HG03039 (cell line): ENCODE measurements around the gene CHD6.

Source experiments
- ATAC-seq: cut with Tn5 transposase; IDR thresholded peaks from one replicate; pipeline ENCODE4 v1.9.1; 2021; ENCODE audit warnings: mild to moderate bottlenecking, moderate library complexity; ENCODE audit not compliant: unreplicated experiment

The CHD6 gene

GRCh38 chr20:41617902-41618806 lies at the start of gene CHD6:
Gene CHD6, minus strand, starts transcription at chr20:41618377. Its CDS starts 67,040 bp downstream, at chr20:41551337.
- ATAC-seq = peak; percentile 96

GRCh38 chr20:41664584-41664983 lies 46.4 kb upstream of the CHD6 start:
- ATAC-seq = no peak

GRCh38 chr20:41657655-41658054 lies 39.5 kb upstream of the CHD6 start:
- ATAC-seq = no peak

- ATAC-seq = no peak
These were observed 37.9 kb upstream of the CHD6 start for GRCh38 chr20:41655962-41656618.

- ATAC-seq = no peak
These were observed 36.7 kb upstream of the CHD6 start for GRCh38 chr20:41654884-41655283.

- ATAC-seq = no peak
These were observed 36.1 kb upstream of the CHD6 start for GRCh38 chr20:41654292-41654691.

- ATAC-seq = no peak
These were observed 32.2 kb upstream of the CHD6 start for GRCh38 chr20:41650231-41650948.

- no peak for ATAC-seq
These were observed 31.3 kb upstream of the CHD6 start for GRCh38 chr20:41649489-41649888.

- no peak for ATAC-seq
These were observed 27.2 kb upstream of the CHD6 start for GRCh38 chr20:41645372-41645771.

GRCh38 chr20:41643504-41643938 lies 25.3 kb upstream of the CHD6 start:
- no peak for ATAC-seq

GRCh38 chr20:41639630-41640029 lies 21.5 kb upstream of the CHD6 start:
- ATAC-seq = no peak

- ATAC-seq = no peak
These were observed 20.3 kb upstream of the CHD6 start for GRCh38 chr20:41638456-41638855.

GRCh38 chr20:41635158-41635557 lies 17.0 kb upstream of the CHD6 start:
- no peak for ATAC-seq

- no peak for ATAC-seq
These were observed 14.7 kb upstream of the CHD6 start for GRCh38 chr20:41632896-41633295.

- ATAC-seq = no peak
These were observed 13.6 kb upstream of the CHD6 start for GRCh38 chr20:41631826-41632225.

- no peak for ATAC-seq
These were observed 12.7 kb upstream of the CHD6 start for GRCh38 chr20:41630846-41631245.

- no peak for ATAC-seq
These were observed 9.6 kb upstream of the CHD6 start for GRCh38 chr20:41627611-41628244.

GRCh38 chr20:41627001-41627495 lies 8.9 kb upstream of the CHD6 start:
- no peak for ATAC-seq

GRCh38 chr20:41623625-41624375 lies 5.6 kb upstream of the CHD6 start:
- ATAC-seq = no peak

GRCh38 chr20:41622584-41622983 lies 4.4 kb upstream of the CHD6 start:
- ATAC-seq = no peak
